GM19099 (cell line): ENCODE data around the gene NME8.

Experiments used
- POLR2A ChIP-seq: IDR thresholded peaks from 3 replicates; pipeline ENCODE4 v1.6.1; 2011; ENCODE audit warnings: low read depth; ENCODE audit not compliant: insufficient read length; ENCODE audit errors: extremely low read depth

NME8 gene

DNA sequence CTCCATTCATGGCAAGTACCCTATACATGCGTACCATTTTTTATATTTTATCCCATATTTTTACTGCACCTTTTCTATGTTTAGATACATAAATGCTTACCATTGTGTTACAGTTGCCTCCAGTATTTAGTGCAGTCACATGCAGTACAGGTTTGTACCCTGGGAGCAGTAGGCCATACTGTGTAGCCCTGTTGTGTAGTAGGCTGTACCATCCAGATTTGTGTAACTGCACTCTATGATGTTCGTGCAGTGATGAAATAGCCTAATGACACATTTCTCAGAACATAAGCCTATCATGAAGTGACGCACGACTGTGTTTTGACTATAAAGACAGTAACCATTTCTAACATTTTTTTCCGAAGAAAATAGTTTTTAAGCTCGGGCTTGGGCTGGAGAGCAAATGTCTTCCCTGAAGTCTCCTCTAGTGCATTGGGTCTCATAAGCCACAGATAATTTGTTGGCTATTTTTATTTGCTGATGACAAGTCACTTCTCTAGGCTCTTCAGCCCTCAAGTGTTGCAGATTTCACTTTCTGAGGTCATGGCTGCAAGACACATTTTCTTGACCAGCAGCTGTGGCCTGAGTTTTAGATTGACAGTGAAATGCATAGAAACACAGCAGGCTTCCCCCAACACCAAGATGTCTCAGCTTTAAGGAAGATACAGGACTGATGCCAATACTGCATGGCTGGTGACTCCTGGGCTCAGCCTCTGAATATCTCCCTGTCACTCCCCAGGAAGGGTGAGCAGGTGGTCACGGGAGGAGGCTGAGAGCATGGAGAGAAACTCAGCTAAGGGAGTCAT is 98.9 kb downstream of the NME8 start:
- TF ChIP-seq POLR2A = no peak

DNA sequence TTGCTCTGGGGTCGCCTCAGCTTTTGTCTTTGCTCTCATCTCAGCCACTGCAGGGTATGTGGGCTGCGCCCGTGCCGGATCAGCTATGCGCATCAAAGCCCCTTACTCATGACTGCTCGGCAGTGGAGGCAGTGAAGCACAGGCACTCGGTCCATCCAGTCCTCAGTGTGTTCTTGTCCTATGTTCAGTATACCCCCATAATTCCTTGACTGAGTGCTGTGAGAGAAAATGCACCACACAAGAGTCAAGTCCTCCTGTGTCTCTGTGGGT is 99.5 kb downstream of the NME8 start:
- no peak for TF ChIP-seq POLR2A
